ENCODE results near the gene FAM174C. TPM values are rescaled to one million over a fixed set of nuclear protein-coding genes. Genes with fewer than 3 reads are reported as not detected.

FAM174C gene
- 10 to 100 TPM; 13.3 to 30.9 (median 26.1) TPM for polyA plus RNA-seq (ENCODE audit: insufficient read length in 4 of 4)

DNA sequence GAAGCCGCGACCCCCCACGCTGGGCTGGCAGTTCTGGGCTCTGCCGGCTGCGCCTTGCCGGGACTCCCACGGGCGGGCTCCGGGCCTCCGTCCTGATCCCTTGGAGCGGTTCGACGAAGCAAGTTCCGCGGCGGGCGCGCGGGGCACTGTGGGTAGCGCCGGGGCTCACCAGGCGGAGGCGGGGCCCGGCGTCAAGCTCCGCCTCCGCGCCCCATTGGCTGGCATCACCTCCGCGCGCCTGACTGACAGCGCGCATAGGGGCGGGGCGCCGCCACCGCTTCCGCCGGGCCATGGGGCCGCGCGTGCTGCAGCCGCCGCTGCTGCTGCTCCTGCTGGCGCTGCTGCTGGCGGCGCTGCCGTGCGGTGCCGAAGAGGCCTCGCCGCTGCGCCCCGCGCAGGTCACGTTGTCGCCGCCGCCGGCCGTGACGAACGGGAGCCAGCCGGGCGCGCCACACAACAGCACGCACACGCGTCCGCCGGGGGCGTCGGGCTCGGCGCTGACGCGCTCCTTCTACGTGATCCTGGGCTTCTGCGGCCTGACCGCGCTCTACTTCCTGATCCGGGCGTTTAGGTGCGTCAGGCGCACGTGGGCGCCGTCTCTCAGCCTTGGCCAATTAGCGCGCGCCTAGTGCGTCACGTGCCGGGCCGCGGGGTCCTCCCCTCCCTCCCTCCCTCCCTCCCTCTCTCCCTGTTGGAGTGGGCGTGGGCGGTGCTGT, at the start of gene FAM174C:
Gene FAM174C (plus strand): TSS at position 271 of the 716 bp plus-strand sequence. CDS start 20 bp downstream, at position 291.
- DNase-seq (ENCODE audit: low read depth in 4 of 4, low spot score in 2 of 4): peak in 2 of 4 donors; percentile 84 to 91

DNA sequence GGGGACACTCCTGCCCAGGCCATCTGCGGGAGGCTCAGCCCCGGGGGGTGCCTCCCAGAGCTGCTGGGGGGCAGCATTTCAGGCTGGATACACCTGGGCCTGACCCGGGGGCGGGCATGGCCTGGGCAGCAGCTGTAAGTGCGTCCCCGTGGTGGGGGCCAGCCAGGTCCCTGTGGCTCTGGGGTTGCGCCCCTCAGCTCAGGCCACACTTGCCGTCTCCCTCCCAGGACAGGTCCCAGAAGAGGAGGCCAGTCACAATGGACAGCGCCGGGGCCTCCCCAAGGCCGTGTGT, 49.2 kb upstream of the FAM174C start:
- DNase-seq (ENCODE audit: low read depth in 4 of 4, low spot score in 2 of 4): no peak

DNA sequence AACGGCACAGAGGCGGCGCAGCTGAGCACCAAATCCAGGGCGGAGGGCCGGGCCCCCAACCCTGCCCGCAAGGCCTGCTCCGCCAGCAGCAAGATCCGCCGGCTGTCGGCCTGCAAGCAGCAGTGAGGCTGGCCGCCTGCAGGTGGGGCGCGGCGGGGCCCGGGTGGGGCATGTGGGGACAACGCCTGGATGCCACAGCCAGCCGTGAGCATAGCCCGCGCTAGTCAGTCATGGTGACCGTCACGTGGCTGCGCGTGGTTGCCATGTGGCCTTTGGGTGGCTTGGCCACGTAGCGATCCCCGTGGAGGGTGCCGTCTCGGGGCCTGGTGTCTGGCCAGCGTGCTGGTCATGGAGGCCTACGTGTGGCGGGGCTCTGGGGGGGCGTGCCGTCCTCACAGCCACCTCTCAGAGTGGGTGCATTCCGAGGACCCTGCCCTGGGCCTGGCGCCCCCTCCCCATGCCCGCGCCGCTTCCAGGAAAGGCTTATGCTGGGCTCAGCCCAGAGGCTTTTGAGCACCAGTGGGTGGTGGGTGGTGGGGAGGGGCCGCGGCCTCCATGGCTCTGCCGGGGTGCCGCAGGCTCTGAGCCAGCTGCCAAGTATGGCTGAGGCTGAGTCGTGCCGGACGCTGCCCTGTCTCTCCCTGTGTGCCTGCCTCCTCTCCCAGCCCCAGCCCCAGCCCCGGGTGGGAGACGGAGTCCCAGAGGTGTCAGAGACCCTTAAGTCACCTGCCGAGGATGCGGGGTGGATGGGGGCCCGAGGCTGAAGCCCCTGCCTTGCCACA, 48.6 kb upstream of the FAM174C start:
- no peak for DNase-seq (ENCODE audit: low read depth in 4 of 4, low spot score in 2 of 4)

DNA sequence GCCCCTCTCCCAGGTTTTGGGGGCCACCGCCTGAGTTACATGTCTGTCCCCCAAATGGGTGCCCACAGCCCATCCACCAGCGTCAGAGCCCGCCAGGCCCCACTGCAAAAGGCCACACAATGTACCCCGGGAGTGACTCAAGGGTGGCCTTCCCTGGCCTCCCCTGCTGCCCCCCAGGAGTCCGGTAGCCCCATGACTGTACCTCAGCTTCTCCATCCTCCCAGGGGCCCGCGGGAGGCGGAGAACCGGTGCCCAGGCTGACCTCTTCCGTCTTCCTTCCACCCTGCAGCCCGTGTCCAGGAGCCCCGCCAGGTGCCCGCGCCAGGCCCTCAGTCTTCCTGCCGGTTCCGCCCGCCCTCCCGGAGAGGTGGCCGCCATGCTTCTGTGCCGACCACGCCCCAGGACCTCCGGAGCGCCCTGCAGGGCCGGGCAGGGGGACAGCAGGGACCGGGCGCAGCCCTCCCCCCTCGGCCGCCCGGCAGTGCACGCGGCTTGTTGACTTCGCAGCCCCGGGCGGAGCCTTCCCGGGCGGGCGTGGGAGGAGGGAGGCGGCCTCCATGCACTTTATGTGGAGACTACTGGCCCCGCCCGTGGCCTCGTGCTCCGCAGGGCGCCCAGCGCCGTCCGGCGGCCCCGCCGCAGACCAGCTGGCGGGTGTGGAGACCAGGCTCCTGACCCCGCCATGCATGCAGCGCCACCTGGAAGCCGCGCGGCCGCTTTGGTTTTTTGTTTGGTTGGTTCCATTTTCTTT, 47.9 kb upstream of the FAM174C start:
- no peak for DNase-seq (ENCODE audit: low read depth in 4 of 4, low spot score in 2 of 4)

DNA sequence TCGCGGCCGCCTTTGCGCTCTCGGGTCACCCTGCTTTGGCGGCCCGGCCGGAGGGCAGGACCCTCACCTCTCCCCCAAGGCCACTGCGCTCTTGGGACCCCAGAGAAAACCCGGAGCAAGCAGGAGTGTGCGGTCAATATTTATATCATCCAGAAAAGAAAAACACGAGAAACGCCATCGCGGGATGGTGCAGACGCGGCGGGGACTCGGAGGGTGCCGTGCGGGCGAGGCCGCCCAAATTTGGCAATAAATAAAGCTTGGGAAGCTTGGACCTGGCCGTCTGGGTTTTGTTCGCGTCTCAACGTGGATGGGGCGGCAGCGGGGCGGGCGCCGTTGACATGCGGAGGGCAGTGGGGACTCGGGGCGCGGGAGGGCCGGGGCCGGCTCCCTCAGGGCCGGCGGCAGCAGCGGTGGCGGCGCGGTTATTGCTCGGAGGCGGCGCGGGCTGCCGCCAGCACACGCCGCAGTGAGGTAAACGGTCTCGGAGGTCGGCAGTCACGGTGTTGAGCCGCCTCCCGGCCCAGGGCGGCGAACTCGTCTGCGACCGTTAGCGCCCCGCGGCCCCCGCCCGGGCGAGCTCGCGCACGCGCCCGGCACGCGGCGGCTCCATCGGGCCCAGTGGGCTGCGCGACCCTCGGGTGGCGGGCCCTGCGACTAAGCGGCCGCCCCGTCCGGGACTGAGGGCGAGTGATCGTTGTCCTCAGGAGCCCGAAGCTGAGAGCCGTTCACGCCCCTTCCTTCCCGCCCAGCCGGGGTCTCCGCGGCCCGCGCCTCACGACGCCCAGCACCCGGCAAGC, 47.0 kb upstream of the FAM174C start:
- DNase-seq (ENCODE audit: low read depth in 4 of 4, low spot score in 2 of 4): no peak

DNA sequence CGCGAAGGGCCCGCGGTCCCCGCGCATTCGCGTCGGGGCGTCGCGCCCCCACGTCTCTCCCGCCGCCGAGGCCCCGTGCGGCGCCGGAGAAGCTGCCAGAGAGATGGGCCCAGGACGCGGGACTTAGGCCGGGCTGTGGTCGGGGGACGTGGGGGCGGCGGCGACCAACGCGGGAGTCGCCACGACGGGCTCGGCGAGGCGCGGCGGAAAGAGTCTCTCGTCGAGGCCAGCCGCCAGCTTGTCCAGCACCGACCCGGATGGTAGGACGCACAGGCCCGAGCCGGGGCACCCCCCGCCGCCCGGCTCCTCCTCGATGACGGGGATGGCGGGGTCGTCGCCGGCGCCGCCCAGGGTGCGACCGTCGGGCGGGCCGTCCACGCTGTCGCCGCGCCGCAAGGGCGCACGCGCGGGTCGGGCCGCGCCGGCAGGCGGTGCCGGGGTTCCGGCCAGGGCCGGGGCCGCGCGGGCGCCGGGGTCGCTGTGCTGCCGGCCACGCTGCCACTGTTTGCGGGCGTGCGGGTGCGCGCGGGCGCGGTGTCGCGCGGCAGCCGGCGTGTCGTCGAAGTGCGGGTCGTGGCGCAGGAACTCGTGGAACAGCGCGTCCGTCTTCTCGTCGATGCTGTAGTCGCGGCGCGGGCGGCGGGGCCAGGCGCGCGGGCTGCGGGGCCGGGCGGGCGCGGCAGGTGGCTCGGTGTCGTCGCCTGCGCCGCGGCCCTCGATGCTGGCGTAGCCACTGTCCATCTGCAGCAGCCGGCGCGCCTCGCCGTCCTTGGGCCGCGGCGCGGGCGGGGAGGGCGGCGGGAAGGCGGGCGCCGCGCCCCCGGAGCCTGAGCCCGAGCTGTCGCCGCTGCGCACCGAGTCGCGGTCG, 46.0 kb upstream of the FAM174C start:
- no peak for DNase-seq (ENCODE audit: low read depth in 4 of 4, low spot score in 2 of 4)

DNA sequence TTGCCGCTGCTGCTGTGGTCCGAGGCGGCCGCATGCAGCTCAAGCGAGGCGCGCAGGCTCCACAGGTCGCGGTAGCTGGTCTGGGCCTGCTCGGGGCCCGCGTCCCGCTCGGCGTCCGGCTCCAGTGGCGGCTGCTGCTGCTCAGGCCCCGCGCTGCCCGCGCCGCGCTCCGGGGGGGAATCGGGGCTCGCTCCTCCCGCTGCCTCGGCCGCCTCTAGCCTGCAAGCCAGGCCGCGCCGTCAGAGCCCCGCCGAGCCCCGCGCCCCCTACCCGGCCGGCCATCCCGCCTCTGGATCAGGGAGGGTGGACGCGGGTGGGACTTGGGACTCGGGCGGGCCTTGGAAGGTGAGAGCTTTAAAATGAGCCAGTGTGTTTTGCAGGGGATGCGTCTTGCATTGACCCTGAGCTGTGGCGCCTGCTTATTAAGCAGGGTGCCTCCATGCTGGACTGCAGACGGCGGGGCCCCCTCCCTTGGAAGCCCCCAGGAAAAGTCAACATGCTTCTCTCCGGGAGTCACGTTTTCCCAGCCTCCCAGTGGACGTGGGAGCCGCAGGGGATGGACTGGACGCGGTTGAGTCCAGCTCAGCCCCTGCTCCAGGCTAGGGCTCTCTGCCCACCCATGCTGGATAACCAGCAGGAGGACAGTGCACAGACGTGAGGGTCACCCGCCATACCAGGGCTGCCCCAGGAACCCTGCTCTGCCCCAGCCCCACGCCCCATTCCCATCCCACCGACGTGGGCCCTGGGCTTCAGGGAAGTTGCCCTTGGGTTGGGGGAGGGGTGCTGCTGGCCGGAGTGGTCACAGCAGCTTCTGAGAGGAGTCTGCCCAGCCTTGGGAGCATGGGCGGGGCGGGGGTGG, 45.2 kb upstream of the FAM174C start:
- DNase-seq (ENCODE audit: low read depth in 4 of 4, low spot score in 2 of 4): no peak

DNA sequence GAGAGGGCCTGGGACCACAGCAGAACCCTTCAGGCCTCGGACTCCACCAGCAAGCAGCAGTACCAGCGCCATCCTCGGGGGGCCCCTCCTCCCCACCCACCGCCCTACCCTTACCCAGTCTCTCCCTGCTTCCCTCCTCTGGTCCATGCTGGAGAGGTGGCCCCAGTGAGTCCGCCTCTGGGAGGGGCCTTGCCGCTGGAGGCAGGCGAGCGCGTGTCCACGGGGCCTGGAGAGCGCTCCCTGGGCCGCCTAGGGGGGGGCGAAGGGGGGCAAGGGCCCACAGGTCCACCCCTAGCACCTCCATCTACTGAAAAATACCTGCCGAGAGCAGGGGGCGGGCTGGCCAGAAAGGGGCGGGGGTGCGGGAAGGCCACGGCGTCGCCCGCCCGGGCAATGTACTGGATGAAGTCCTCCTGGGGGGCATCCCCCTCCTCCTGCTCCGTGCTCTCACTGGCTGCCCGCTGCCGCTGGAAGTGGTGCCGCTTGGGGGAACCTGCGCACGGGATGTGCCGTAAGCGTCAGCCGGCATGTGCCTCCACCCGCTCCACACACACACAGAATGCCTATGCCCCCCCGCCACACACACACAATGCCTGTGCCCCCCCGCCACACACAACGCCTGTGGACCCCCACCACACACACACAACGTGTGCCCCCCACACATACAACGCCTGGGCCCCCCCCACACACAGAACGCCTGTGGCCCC, 44.4 kb upstream of the FAM174C start:
- DNase-seq (ENCODE audit: low read depth in 4 of 4, low spot score in 2 of 4): no peak

DNA sequence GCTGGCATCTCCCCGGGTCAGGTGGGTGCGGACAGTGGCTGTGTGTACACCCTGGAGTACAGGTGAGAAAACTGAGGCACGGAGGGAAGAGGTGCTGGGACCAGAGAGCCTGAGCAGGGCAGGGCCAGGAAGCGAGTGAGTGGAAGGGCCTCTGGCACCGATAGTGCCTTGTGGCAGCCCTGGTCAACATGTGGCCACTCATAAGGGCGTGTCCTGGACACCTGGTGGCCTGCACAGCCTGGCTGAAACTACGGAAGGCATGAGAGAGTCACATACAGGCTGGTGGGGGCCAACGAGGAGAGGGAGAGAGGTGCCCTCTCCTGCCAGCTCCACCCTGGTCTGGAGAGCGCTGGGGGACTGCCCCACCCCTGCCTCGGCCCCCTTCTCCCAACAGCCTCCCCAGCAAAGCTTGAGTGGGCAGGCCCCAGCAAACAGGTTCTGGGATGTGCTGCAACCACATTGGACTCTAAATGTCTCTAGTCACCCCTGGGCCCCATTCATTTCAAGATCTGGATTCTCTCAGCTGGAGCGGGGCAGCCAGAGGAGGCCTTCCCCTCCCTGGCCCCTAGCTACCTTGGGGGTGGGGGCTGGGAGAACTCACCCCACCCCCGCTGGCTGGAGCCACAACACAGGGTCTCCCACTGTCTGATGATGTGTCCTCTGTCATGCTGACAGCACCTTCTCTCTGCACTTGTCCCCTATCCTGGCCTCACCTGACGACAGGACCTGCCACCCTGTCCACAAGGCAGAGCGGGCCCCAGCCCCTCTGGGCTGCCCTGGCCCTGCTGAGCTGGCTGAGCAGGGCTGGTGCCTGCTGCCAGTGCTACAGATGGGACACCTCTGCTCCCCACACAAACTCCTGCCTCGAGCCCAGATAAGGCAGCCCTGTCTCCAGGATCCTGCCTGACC, 43.3 kb upstream of the FAM174C start:
- no peak for DNase-seq (ENCODE audit: low read depth in 4 of 4, low spot score in 2 of 4)

DNA sequence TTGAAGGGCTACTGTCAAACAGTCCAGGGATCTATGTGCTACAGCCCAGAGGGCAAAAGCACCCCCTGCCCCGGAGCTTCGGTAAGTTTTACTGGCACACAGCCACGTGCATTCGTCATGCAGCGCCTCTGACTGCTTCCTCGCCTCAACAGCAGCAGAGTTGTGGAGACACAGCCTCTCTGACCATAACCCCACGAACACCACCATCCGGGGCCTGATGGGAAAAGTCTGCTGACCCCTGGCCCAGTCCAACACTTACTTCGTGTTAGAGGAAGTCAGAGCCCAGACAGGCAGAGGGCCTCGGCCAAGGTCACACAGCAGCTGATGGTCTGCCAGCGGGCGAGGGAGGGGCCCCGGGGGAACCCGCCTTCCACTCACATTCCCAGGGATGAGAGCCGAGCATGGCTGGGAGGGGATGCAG, 42.7 kb upstream of the FAM174C start:
- DNase-seq (ENCODE audit: low read depth in 4 of 4, low spot score in 2 of 4): no peak

DNA sequence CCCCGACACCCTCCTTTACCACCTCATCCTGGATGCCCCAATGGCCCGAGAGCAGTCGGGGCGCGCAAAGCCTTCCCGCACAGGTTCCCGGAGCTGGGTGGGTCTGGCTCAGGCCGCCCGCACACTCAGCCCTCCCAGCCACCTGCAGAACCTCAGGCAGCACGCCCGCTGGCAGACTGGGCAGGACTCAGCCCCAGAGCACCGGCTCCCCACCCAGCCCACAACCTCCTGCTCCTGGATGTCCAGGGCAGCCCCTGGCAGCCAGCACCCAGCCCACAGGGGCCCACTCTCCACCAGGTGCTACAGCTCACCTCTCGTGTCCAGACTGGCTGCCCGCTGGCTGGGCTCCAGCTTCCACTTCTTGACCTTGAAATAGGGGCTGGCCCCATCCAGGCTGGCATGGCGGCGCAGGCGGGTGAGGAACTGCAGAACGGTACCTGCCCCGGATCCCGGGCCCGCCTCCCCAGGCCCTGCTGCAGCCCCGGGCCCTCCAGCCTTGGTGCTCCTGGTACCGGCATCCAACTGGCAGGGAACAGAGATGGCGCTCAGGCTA, 42.1 kb upstream of the FAM174C start:
- DNase-seq (ENCODE audit: low read depth in 4 of 4, low spot score in 2 of 4): no peak

DNA sequence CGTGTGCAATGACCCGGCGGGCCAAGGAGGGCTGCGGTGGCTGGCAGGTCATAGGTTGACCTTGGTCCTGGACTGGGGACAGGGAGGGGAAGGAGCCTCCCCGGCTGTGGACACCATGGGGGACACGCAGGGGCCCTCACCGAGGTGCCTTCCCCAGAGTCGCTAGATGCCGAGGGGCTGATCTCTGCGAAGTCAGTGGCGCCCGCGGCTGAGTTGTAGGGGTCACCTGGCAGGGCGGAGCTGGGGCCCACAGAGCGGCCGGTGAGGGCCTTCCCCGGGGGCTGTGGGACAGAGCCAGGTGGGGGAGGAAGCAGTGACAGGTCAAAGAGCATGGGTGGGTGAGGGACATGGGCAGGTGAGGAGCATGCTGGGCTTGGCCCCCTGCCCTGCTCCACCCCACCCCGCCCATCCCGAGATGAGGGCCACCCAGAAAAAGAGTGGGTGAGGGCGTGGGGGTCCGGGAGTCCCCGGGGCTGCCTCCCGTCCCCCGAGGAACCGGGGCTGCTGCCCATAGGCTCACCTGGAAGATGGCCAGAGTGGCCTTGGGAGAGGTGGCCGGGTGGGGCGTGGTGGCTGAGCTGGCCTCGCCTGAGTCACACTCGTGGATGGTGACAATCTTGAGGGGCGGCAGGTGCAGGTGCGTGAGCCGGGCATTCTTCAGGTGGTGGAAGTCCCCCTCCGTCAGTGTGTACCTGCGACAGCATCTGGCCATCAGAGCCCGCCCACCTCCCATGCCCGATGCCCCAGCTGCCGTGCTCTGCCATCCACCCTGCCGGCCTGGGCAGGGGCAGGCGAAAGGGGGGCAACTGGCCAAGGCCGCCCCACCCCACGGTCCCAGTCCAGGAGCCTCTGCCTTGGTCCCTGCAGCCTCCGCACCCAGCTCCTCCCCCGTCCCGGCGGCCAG, 41.0 kb upstream of the FAM174C start:
- no peak for DNase-seq (ENCODE audit: low read depth in 4 of 4, low spot score in 2 of 4)

DNA sequence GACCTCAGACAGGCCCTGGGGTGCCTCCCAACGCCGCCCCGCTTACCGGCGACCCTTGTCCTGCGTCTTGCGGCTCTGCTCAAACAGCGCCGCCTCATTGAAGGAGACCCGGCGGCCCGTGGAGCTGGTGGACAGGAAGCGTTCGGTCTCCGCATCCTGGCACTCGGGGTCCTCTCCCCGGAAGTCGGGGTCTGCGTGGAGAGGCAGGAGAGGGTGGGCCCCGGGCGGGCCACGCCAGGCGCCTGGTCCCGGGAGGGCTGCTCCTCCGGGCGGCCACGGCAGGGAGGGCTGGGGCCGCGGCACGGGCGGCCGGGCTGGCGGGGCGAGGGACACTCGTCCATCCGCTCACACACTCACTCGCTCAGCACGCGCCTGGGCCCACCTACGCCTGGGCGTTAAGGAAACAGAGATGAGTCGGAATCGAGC, 40.4 kb upstream of the FAM174C start:
- DNase-seq (ENCODE audit: low read depth in 4 of 4, low spot score in 2 of 4): no peak

DNA sequence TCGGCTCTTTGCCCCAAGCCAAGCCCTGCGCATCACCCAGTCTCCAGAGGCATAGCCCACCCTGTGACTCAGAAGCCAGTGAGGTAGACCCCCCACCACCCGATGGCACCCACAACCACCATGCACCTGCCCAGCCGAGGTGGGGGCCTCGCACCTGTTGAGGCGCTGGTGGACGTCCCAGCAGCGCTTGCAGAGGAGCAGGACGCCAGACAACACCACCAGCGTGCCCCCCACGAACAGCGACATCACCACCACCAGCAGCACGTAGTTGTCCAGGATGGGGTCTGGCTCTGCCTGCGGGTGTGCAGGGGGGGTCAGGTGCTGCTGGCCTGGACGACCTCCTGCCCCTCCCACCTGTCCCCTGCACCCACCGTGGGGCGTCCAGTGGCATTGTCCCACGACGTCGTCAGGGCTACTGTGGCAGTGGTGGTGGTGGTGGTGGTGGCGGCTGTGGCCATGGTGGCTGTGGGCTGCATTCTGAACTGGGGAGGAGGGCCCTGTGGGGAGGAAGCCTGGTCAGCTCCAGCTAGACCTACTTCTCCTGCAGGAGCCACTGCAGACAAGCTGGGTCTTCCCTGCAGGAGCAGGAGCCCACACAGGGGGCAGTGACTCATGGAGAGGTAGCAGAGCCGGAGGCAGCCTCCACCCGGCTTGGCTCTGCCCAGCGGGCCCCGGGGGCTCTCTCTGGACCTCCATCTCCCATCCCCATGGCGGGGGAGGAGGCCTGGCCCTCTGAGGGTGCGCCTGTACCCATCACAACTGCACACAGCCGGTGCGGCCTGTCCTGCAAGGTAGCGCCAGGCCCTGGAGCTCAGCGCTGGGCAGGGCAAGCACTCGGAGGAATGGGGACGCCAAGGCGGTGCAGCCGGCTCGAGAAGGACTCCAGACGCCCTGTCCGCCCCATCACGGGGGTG, 39.4 kb upstream of the FAM174C start:
- no peak for DNase-seq (ENCODE audit: low read depth in 4 of 4, low spot score in 2 of 4)

DNA sequence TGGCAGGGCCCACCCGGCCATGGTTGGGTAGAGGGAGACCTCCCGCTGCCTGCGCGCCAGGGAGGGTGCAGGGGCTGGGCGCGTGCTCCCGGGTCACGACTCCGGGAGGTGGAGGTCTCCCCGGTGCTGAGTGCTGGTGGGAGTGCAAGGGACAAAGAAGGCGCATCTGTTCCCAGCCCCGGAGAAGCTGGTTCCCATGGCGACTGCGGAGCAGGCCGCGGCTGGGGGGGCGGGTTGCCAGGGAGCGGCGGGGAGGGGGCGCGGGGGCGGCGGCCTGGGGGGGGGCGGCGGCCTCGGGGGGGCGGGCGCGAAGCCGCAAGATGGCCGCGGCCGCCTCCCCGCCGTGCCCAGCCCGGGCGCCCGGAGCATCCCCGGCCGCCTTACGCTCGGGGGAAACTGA, 38.8 kb upstream of the FAM174C start:
- DNase-seq (ENCODE audit: low read depth in 4 of 4, low spot score in 2 of 4): no peak
